Measurements from ENCODE around the gene POLR2C. TPM values are rescaled to one million over a fixed set of nuclear protein-coding genes. Genes with fewer than 3 reads are reported as not detected.
"Not testable (repeated sequence)": the region's sequence is repeated elsewhere in the genome, so short reads cannot be mapped to it uniquely, and the experiment has no call there.

POLR2C gene
- polyA plus RNA-seq, 3 donors = 84.9 to 89.8 (median 88.0) TPM

DNA sequence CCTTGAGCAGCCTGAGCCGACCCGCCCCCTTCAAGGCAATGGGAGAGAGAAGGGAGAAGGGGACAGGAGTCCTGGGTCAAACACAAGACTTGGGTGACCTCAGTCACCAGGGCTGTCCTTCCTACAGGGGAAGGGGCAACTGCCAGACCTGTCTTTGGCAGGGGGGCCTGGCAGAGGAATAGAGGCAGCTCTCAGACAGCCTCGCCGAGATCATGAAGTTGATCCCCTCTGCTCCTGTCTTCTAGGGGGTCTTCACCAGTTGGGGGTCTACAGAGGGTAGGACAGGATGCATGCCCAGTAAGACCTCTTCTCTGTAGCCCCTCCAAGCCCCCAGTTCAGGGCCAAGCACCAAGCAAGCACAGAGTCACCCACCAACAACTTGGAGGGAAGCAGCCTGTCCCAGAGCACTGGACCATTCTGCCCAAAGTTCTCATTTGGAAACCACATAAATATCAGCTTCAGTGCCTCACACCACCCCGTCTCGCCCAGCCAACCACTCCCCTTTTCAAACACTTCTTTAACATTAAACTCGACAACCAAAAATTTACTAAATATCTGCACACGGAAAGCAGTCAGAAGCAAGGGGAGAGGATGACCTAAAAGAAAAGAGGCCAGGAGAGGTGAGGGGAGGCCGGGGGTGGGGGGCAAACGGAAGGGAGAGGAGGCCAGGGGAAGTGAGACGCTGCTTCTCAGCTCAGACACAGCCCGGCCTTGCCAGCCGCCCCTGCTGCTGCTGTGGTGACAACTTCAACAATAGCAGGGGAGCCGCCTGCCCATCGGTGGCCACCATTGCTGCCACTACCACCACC is 16.1 kb downstream of the POLR2C start:
- no peak for DNase-seq (ENCODE audit: low read depth in 3 of 3, low spot score in 2 of 3)

DNA sequence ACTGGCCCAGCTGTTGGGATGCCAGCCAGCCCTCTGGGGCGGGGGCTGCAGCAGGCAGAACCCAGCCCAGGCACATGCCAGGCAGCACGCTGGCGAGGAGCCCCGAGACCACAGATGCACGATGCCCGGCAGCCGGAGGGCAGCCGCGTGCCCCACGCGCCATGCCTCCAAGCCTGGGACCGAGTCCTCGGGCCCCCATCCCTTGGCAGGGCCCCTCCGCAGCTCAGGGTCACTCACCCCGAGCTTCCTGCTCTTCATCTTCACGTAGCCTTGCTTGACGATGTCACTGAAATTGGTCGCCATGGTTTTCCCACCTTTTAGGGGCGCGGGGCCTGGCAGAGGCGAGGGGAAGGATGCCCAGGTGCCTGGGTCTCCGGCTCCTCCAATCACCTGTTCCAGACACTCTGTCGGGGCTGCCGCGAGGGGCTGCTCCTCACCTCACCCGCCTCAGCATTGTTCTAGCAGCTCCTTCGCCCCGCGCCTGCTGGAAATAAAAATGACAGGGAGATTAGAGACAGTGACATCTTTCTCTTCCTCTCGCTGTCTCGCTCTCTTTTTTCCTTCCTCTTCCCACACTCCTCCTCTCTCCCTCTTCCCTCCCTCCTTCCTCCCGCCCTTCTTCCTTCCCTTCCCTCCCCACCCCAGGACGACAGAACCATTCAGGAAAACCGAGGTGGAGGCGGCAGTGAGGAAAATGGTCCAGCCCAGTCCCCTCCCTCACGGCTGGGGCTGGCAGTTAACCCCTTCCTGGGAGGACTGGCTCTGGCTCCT is 16.9 kb downstream of the POLR2C start:
- no peak for DNase-seq (ENCODE audit: low read depth in 3 of 3, low spot score in 2 of 3)

DNA sequence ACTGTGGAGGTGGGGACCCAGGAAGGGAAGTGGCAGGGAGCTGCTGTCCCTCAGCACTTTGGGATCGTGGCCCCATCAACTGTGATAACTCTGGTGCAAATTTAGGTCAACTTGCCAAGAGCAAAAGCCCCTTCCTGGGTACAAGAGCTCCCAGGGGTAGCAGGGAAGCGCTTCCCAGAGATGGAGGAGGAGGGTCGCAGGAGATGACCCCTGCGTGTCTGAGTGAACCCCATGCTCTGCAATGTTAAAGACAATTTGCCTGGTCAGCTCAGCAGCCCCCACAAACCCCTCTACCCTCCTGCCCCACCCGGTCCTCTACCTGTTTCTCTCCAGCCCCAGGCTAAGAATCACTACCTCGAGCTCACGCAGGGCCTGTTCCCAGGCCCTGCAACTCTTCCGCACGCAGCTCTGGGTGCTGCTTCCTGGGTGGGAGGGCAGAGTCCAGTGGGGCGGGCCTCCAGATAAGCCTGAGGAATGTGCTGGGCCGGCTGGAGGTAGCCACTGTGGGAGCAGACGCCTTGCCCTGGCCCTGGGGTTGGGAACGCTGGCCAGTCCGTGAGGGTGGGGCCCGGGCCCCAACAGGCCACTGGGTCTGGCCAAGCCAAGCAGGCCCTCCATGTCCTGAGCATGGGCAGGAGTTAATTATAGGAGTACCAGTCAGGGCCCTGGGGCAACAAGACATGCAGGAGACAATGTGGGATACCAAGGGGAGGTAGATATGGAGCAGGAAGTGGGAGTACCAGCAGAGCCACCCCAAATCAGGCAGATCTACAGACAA is 17.7 kb downstream of the POLR2C start:
- DNase-seq (ENCODE audit: low read depth in 3 of 3, low spot score in 2 of 3) = no peak

DNA sequence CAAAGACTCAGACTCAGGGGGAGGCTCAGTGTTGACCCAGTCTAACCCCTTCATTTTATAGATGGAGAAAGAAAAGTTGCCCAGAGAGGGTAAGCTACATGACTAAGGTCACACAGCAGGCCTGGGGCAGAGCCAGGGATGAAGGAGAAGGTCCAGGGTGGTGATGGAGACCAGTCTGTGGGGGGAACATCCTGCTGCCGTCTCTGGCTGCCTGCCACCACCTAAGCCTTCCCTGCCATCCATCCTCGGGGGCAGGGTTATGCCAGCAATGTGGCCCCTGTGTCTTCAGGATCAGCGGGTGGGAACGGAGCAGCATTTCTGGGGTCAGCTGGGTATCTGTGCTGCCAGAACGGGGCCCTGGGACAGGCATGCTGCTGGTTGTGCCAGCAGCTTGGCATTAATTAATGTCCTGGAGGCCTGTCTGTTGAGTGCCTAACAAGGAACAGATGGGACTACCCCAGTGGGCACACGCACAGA is 18.3 kb downstream of the POLR2C start:
- no peak for DNase-seq (ENCODE audit: low read depth in 3 of 3, low spot score in 2 of 3)

DNA sequence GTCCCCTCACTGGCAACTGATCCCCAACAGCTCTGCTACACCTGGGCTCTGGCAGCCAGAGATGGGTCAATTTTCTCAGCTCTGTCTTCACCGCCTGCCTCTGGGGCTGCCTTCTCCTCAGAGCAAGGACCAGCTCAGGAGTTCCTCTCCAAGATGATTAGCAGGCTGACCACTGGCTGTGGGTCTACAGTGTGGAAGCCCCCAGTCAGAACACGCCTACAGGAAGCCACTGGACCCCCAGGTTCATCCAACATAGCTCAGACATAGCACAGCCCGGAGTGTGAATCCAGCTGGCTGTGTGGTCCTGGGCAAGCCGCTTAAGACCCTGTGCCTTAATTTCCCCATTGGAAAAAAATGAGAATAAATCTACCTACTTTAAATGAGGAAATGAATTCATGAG is 18.9 kb downstream of the POLR2C start:
- DNase-seq (ENCODE audit: low read depth in 3 of 3, low spot score in 2 of 3) = no peak

DNA sequence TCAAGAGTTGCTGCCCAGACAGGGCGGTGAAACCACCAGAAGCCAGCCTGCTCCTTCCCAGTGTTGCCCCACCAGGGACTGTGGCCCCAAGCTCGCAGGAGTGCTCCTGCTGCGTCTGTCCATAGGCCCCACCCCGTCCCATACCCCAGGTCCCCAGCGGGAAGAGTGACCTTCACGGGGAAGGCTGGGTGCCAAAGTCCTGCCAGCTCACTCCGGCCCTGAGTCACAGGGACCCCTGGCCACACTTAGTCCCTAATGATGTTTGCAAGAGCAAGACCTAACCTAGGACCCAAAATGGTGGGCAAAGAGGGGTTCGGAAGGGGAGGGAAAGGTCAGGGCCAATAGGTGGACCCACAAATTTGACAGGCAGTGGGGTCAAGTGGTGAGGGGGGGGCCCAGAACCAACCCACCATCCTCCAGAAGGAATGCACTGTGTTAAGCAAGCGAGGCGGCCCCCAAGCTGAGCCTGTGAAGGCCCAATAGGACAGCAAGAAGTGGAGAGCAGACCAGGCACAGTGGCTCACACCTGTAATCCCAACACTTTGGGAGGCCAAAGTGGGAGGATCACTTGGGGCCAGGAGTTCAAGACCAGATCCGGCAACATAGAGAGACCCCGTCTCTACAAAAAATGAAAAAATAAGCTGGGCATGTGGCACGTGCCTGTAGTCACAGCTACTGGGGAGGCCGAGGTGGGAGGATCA is 20.5 kb downstream of the POLR2C start:
- no peak for DNase-seq (ENCODE audit: low read depth in 3 of 3, low spot score in 2 of 3)

DNA sequence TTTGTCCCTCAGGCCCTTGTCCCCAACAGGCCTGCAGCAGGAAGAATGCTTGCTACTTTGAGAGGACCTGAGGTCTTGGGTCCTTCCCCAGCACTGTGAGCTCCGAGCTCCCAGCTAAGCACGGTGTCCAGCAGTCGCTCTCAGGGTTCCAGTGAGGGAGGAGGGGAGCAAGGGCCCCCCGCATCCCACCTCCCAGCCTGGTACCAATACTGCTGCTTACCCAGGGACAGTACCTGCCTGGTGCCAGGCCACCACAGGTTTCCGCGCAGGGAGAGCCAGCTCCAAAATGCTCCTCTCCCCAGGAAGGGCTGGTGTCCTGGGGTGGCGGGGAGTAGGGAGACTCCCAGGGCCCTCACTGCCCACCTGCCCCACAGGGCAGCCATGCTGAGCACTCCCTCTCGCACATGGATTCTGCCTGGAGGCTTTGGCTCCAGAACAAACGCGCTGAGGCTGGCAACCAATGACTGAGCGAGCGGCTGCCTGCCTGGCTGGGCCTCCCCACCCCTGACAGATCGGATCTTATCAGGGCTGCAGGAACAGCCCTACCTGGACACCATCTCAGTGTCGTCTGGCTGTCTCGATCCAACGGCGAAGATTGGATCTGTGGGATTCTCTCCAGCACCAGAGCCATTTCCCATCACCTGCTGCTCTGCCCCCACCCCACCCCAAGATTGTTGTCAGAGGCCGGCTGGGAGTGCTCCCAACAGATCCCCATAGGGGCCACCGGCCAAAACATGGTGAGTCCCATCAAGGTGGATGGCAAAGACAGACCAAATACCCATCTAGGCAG is 21.4 kb downstream of the POLR2C start:
- DNase-seq (ENCODE audit: low read depth in 3 of 3, low spot score in 2 of 3) = no peak

DNA sequence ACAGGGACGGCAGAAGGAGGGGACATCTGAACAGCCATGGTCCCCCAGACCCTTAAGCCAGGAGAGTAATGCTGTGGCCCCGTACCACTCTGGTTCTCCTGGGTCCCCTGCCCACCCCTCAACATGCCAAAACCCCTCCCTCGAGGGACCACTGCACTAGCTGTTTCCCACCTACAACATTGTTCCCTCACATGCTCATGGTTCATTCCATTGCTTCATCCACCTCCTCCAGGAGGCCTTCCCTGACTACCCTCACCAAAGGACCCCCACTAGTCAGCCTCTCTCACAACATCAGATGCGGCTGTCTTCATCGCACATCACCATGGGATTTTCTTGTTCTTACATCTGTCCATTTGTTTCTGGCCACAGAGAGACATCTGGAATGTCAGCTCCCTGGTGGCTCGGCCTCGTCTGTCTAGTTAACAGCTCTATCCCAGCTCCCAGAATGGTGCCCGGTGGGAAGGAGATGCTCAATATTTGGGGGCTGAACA is 22.1 kb downstream of the POLR2C start:
- no peak for DNase-seq (ENCODE audit: low read depth in 3 of 3, low spot score in 2 of 3)

DNA sequence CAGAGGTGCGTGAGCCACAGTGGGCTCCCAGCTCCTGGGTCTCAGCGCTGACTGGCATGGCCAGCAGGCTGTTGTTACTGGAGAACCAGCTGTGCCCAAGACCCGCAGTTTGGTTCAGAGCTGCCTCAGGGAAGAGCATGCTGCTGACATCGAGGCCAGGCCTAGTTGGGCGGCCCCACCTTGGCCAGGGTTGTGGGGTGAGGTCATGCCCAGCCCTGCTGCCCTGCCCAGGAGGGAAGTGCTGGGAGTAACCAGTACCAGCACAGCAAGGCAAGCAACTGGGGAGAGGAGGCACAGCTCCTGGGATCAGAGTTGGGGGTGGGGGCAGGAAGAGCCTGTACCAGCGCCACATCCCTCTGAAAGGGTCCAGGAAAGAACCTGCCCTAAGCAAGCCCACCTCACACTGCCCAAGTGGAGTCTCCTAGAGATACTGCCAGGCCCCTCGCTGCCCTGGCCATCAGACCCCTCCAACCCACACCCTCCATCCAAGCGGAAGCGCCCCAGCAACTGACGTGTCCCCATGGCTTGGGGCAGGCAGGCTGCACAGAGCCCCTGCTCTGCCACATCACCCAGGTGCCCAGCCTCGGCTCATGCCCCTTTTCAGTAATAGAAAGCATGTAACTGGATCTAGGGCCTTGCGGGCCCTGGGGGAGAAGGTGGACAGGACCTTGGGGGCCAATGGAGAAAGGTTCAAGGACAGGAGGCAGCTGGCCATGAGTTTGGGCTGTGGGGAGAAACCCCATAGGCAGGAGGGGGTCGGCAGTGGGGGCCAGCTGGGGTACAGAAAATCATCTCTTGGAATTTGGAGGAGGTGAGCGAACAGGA is 22.8 kb downstream of the POLR2C start:
- DNase-seq (ENCODE audit: low read depth in 3 of 3, low spot score in 2 of 3) = no peak

DNA sequence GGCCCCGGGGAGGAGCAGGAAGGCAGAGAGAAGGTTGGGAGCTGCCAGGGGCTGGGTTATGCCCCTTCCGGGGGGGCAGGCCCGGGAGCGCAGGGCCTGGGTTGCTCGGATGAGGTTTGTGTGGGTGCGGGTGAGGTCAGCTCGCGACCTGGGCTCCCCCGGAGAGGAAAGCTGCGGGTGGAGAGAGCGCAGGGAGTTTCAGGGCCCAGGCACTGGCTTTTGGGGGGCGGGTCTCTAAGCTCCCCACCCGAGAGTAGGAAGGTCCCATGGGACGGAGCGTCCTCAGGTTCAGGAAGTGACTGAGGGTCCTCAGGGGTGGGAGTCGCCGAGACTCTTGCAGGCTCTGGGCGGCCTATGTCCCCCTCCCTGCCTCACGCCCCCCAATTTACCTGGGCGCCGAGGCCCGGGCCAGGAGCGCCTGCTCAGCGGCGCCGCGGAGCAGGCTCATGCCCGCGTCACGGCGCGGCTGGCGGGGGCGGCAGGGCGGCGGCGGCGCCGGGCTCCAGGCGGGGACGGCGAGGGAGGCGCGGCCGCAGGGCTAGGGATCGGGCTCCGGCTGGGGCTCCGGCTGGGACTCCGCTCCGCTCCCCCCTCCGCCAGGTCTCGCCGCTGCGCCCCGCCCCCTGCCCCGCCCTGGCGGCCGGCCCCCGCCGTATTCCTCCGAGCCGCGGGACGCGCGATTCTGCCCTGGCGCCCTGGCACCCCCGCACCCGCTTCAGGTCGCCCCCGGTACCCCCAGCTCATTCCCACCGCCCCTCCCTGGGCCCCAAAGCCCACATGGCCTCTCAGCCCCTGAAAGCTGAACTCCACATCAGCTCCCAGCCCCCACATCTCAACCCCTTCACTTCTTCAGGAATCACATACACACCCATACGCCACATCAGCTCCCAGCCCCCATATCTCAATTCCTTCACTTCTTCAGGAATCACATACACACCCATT is 23.7 kb downstream of the POLR2C start, which contains the start of gene DOK4:
TSS of gene DOK4 (minus strand) at position 578 of the 942 bp plus-strand sequence. CDS start 6,986 bp downstream, outside the sequence.
- no peak for DNase-seq (ENCODE audit: low read depth in 3 of 3, low spot score in 2 of 3)

DNA sequence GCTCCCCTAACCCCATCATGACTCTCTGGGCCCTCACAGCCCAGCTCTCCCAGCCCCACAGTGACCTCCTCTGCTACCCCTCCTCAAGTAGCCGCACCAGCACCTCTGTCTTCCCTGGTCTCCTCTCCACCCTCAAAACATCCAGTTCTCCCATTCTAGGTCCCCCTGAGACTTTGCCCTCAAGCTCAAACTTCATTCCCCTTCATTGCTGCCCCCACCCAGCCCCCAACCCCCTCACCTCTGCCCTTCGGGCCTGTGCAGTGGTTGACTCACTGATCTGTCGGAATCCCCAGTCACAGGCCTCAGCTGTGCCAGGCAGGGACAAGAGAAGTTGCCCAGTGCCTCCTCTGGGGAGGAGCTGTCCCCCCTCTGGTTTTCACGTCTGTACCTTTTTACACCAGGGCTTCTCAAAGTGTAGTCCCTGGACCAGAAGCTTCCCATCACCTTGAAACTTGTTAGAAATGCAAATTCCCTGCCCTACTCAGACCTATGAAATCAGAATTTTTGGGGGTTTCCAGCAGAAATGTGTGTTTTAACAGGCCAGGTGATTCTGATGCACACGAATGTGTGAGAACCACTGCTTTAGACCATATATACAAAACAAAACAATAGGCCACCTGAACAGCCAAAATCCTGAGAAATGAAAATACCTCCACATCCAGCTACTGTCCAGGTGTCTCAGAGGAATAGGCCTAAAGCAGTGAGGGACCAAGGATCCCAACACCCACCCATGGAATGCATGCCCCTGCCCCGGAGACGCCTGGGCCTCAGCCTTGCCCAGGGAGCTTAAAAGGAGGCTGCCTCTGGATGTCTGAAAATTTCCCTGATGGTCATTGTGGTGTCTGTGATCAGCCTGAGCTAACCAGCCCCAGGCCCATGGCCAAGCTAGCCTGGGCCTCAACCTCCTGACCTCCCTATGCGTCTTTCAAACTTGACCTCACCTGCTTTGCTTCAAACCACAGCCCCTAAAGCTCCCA is 24.7 kb downstream of the POLR2C start:
- no peak for DNase-seq (ENCODE audit: low read depth in 3 of 3, low spot score in 2 of 3)

DNA sequence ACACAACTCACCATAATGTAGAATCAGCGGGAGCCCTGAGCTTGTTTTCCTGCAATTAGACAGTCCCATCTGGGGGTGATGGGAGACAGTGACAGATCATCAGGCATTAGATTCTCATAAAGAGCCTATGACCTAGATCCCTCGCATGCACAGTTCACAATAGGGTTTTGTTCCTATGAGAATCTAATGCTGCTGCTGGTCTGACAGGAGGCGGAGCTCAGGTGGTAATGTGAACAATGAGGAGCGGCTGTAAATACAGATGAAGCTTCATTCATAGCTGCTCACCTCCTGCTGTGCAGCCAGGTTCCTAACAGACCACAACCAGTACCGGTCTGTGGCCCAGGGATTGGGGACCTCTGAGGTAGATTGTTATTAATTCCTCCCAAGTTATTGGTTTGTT is 26.8 kb downstream of the POLR2C start:
- no peak for DNase-seq (ENCODE audit: low read depth in 3 of 3, low spot score in 2 of 3)

DNA sequence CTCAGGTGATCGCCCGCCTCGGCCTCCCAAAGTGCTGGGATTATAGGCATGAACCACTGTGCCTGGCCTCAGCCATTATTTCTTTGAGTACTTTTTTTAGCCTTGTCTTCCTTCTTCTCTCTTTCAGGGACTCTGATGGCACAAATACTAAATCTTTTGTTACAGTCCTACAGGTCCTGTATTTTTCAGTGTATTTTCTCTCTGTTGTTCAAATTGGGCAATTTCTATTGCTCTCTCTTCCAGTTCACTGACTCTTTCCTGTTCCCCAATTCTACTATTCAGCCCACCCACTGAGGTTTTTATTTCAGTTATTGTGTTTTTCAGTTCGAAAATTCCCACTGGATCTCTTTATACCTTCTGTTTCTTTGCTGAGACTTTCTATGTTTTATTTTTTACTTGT is 31.3 kb downstream of the POLR2C start:
- DNase-seq (ENCODE audit: low read depth in 3 of 3, low spot score in 2 of 3) = no peak

DNA sequence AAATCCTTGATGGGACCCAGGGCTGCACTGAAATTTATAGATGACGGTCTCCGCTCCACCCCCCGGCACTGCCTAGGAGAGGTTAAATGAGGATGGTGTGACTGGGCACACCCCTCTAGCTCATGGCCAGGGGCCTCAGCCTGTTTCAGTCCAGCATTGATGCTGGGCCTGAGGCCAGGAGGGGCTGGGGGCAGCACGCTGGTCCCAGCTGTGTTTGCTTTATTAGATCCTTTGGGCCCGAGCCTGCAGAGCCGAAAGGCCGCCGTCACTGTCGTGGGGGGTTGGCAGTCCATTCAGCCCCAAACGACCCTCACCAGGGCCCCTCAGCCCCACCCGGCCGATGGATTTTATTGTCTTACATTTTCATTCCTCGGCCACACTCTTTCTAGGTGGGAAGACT is 34.6 kb downstream of the POLR2C start:
- DNase-seq (ENCODE audit: low read depth in 3 of 3, low spot score in 2 of 3) = no peak

DNA sequence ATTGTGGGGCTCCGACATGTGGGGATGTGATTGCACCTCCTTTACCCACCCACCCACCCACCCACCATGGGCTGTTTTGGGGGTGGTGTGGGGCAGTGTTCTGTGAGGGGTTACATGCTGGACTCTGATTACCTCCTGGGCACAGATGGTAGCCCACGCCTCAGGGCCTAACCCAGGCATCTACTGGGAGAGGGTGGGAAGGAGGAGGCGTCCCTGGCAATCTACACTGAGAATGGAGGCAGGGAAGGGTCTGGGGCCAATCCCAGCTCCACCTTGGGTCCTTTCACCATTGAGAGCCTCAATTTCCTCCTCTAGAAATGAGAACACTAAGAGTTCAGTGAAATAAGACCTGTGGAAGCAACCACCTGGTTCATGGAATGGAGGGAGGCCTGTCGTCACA is 35.6 kb downstream of the POLR2C start:
- no peak for DNase-seq (ENCODE audit: low read depth in 3 of 3, low spot score in 2 of 3)

DNA sequence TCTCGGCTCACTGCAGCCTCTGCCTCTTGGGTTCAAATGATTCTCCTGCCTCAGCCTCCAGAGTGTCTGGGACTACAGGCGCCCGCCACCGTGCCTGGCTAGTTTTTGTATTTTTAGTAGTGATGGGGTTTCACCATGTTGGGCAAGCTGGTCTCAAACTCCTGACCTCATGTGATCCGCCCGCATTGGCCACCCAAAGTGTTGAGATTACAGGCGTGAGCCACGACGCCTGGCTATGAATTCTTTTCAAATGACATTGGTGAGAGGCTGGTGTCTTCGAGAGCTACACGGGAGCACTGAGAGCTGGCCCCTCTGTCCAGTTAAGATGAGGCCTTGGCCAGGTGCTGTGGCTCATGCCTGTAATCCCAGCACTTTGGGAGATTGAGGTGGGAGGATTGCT is 37.5 kb downstream of the POLR2C start:
- DNase-seq (ENCODE audit: low read depth in 3 of 3, low spot score in 2 of 3) = not testable (repeated sequence)
